Measurements from ENCODE around the gene HECW1. TPM values are rescaled to one million over a fixed set of nuclear protein-coding genes. Genes with fewer than 3 reads are reported as not detected.

The HECW1 gene
- total RNA-seq, 1 donor from 2014 or later: 1.6 TPM

GRCh38 chr7:43169076-43169475 lies 56.6 kb downstream of the HECW1 start:
- TF ChIP-seq, protein P1, sequence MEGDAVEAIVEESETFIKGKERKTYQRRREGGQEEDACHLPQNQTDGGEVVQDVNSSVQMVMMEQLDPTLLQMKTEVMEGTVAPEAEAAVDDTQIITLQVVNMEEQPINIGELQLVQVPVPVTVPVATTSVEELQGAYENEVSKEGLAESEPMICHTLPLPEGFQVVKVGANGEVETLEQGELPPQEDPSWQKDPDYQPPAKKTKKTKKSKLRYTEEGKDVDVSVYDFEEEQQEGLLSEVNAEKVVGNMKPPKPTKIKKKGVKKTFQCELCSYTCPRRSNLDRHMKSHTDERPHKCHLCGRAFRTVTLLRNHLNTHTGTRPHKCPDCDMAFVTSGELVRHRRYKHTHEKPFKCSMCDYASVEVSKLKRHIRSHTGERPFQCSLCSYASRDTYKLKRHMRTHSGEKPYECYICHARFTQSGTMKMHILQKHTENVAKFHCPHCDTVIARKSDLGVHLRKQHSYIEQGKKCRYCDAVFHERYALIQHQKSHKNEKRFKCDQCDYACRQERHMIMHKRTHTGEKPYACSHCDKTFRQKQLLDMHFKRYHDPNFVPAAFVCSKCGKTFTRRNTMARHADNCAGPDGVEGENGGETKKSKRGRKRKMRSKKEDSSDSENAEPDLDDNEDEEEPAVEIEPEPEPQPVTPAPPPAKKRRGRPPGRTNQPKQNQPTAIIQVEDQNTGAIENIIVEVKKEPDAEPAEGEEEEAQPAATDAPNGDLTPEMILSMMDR (IDR thresholded peaks at IDR 0.05): no peak
- H3K27me3 ChIP-seq: no peaks in the 10 kb centered on the region
- no peak for ATAC-seq
- intact Hi-C loops (cut with DNase I): no loop called here
- no peak for DNase-seq
- H3K4me1 ChIP-seq: no peaks in the 10 kb centered on the region
- no peak overlapping the region for H3K27ac ChIP-seq
- H3K4me3 ChIP-seq: no peak overlapping the region
- H3K9me3 ChIP-seq: no peaks in the 10 kb centered on the region
- H3K36me3 ChIP-seq: no peaks in the 10 kb centered on the region

DNA sequence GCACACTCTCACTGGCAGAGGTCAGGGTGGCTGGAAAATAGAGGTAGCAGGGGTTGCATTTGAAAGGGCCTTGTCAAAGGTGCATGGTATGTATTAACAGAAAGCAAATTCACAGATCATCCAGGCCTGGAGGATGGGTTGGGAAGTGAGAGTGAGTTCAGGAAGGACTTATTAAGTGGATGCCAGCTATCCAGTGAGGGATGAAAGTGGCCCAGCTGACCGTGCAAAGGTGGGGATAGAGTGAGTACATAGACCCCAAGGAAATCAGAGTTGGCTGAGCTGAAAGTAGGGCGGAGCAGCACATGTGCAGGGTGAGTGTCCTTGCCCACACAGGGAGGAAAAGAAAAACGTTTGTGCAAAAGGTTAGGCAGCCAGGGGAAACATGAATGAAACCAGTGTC lies 58.1 kb downstream of the HECW1 start:
- DNase-seq: no peak
- Histone ChIP-seq H3K9me3 (no peaks in the 10 kb centered on the region), H3K27ac (no peak overlapping the region), H3K4me3 (no peak overlapping the region), H3K36me3 (no peaks in the 10 kb centered on the region), H3K27me3 (no peaks in the 10 kb centered on the region), H3K4me1 (no peaks in the 10 kb centered on the region)
- intact Hi-C loops (cut with DNase I): no loop called here
- TF ChIP-seq, protein P1 (IDR thresholded peaks at IDR 0.05): no peak
- no peak for ATAC-seq

DNA sequence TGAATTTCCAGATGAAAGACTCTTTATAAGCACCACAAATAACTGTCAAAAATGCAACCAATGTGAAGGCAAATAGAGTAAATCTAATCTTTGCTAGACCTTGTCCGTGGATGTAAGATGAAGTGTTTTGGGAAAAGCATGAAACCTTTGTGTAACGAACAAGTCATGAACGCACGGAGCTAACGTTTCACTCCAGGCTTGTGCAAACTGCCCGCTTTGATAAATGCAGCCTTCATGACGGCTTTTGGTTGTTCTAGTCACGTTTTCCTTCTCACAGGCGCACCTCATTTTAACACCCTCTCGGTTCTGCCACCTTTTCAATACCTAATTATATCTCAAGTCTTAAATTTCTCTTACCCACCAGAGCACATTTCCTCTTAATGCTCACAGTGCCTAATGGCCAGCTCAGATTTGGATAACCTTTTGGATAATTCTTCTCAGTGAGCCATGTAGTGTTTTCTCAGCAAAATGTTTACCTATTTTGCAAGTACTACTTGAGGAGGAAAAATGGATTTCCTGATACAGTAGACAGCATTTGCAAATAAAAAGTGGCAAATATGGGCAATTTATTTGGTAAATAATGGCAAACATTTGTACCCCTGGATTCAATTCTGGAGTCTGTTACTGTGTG lies 63.2 kb downstream of the HECW1 start:
- no peak for DNase-seq
- TF ChIP-seq, protein P1 (IDR thresholded peaks at IDR 0.05): no peak
- Histone ChIP-seq H3K36me3 (no peaks in the 10 kb centered on the region), H3K4me1 (no peaks in the 10 kb centered on the region), H3K27me3 (no peaks in the 10 kb centered on the region), H3K9me3 (no peaks in the 10 kb centered on the region), H3K27ac (no peak overlapping the region), H3K4me3 (no peak overlapping the region)
- intact Hi-C loops (cut with DNase I): no loop called here
- ATAC-seq: no peak

- no peaks in the 10 kb centered on the region for H3K9me3 ChIP-seq
- no peak overlapping the region for H3K27ac ChIP-seq
- TF ChIP-seq, protein P1 (IDR thresholded peaks at IDR 0.05): no peak
- no peak overlapping the region for H3K4me3 ChIP-seq
- ATAC-seq (no peak), DNase-seq (no peak)
- no peaks in the 10 kb centered on the region for H3K4me1 ChIP-seq
- intact Hi-C loops (cut with DNase I): no loop called here
- H3K27me3 ChIP-seq: no peaks in the 10 kb centered on the region
- H3K36me3 ChIP-seq: no peaks in the 10 kb centered on the region
Measured at GRCh38 chr7:43179393-43179792, 66.9 kb downstream of the HECW1 start.

GRCh38 chr7:43192806-43193460 lies 80.5 kb downstream of the HECW1 start:
- Histone ChIP-seq H3K4me3 (no peak overlapping the region), H3K27me3 (no peaks in the 10 kb centered on the region), H3K27ac (no peak overlapping the region), H3K36me3 (no peaks in the 10 kb centered on the region), H3K9me3 (no peaks in the 10 kb centered on the region), H3K4me1 (no peaks in the 10 kb centered on the region)
- intact Hi-C loops (cut with DNase I): no loop called here
- TF ChIP-seq, protein P1 (IDR thresholded peaks at IDR 0.05): no peak
- no peak for ATAC-seq
- no peak for DNase-seq
